ENCODE results near the gene MB.

Gene MB

DNA sequence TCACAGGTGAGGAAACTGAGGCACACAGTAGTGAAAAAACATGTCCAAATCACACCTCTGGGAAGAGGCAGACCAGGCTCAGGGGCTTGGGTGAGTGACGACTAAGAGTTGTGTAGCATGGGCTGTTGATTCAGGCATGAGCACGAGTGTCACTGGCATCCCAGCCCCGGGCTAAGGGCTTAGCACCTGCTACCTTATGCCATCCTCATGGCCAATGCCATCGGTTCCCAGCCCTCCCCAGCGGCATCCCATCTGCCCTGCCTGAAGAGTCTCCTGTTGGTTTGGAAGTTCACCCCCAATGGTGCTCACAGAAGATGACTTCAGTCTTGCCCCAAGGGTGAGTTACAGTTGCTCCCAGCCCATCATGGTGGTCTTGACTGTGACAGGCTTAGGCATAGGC is 22.4 kb downstream of the MB start:
- no peak overlapping the region for H3K18ac ChIP-seq (ENCODE audit: low read length)
- no peak overlapping the region for H2BK5ac ChIP-seq (ENCODE audit: low read length)
- no peak overlapping the region for H2BK120ac ChIP-seq (ENCODE audit: low read depth, low read length)
- H3K4me3 ChIP-seq (ENCODE audit: low read length) = no peak overlapping the region
- no peaks in the 10 kb centered on the region for H3K27me3 ChIP-seq (ENCODE audit: insufficient read depth, low read length, poor library complexity)
- H3K23ac ChIP-seq (ENCODE audit: low read length) = no peak overlapping the region
- no peaks in the 10 kb centered on the region for H3K36me3 ChIP-seq (ENCODE audit: control insufficient read depth, insufficient read depth, low read length)
- no CpG with 5 or more reads among the region's 5 CpGs for WGBS (ENCODE audit: extremely low coverage, insufficient coverage, low lambda C conversion rate)
- no peaks in the 10 kb centered on the region for H3K79me2 ChIP-seq (ENCODE audit: control insufficient read depth, insufficient read depth, low read length)
- no peak overlapping the region for H3K4me2 ChIP-seq (ENCODE audit: low read length)
- no peak overlapping the region for H3K4ac ChIP-seq (ENCODE audit: low read depth, low read length)
- DNase-seq = no peak
- no peak overlapping the region for H2AK5ac ChIP-seq (ENCODE audit: low read length)
- H3K27ac ChIP-seq (ENCODE audit: low read depth, low read length) = no peak overlapping the region
- H3K79me1 ChIP-seq (ENCODE audit: low read length) = no peaks in the 10 kb centered on the region
- no peaks in the 10 kb centered on the region for H3K4me1 ChIP-seq (ENCODE audit: control insufficient read depth, low read depth, low read length)
- H4K8ac ChIP-seq (ENCODE audit: low read depth, low read length) = no peak overlapping the region
- H4K5ac ChIP-seq (ENCODE audit: low read length) = no peak overlapping the region
- no peak overlapping the region for H2BK15ac ChIP-seq (replicated peaks; ENCODE audit: low read depth)
- no peak overlapping the region for H3K56ac ChIP-seq (ENCODE audit: low read length)
- H3K9ac ChIP-seq (ENCODE audit: low read length) = no peak overlapping the region

GRCh38 chr22:35593891-35594470 is 23.1 kb downstream of the MB start:
- H3K79me2 ChIP-seq (ENCODE audit: control insufficient read depth, insufficient read depth, low read length) = no peaks in the 10 kb centered on the region
- no peak for DNase-seq
- H3K4me2 ChIP-seq (ENCODE audit: low read length) = no peak overlapping the region
- H3K4ac ChIP-seq (ENCODE audit: low read depth, low read length) = no peak overlapping the region
- H3K9ac ChIP-seq (ENCODE audit: low read length) = no peak overlapping the region
- H4K8ac ChIP-seq (ENCODE audit: low read depth, low read length) = no peak overlapping the region
- H3K4me1 ChIP-seq (ENCODE audit: control insufficient read depth, low read depth, low read length) = peaks cover under 1% of the 10 kb centered on the region
- no peak overlapping the region for H3K4me3 ChIP-seq (ENCODE audit: low read length)
- H2AK5ac ChIP-seq (ENCODE audit: low read length) = no peak overlapping the region
- no peak overlapping the region for H2BK120ac ChIP-seq (ENCODE audit: low read depth, low read length)
- no peaks in the 10 kb centered on the region for H3K27me3 ChIP-seq (ENCODE audit: insufficient read depth, low read length, poor library complexity)
- H3K79me1 ChIP-seq (ENCODE audit: low read length) = no peaks in the 10 kb centered on the region
- H2BK15ac ChIP-seq (replicated peaks; ENCODE audit: low read depth) = no peak overlapping the region
- H2BK5ac ChIP-seq (ENCODE audit: low read length) = no peak overlapping the region
- H3K36me3 ChIP-seq (ENCODE audit: control insufficient read depth, insufficient read depth, low read length) = no peaks in the 10 kb centered on the region
- WGBS (ENCODE audit: extremely low coverage, insufficient coverage, low lambda C conversion rate) = no CpG with 5 or more reads among the region's 14 CpGs
- H3K56ac ChIP-seq (ENCODE audit: low read length) = no peak overlapping the region
- no peak overlapping the region for H3K23ac ChIP-seq (ENCODE audit: low read length)
- H3K18ac ChIP-seq (ENCODE audit: low read length) = no peak overlapping the region
- no peak overlapping the region for H4K5ac ChIP-seq (ENCODE audit: low read length)
- no peak overlapping the region for H3K27ac ChIP-seq (ENCODE audit: low read depth, low read length)

- Histone ChIP-seq H3K18ac (ENCODE audit: low read length) (no peak overlapping the region), H4K8ac (ENCODE audit: low read depth, low read length) (no peak overlapping the region), H3K36me3 (ENCODE audit: control insufficient read depth, insufficient read depth, low read length) (no peaks in the 10 kb centered on the region), H3K4me1 (ENCODE audit: control insufficient read depth, low read depth, low read length) (peaks cover 3% of the 10 kb centered on the region), H2BK120ac (ENCODE audit: low read depth, low read length) (no peak overlapping the region), H3K9ac (ENCODE audit: low read length) (no peak overlapping the region), H2AK5ac (ENCODE audit: low read length) (no peak overlapping the region), H3K27me3 (ENCODE audit: insufficient read depth, low read length, poor library complexity) (no peaks in the 10 kb centered on the region), H2BK15ac (replicated peaks; ENCODE audit: low read depth) (no peak overlapping the region), H3K79me1 (ENCODE audit: low read length) (no peaks in the 10 kb centered on the region), H3K23ac (ENCODE audit: low read length) (no peak overlapping the region), H3K4me2 (ENCODE audit: low read length) (no peak overlapping the region), H3K79me2 (ENCODE audit: control insufficient read depth, insufficient read depth, low read length) (no peaks in the 10 kb centered on the region), H2BK5ac (ENCODE audit: low read length) (no peak overlapping the region), H3K4ac (ENCODE audit: low read depth, low read length) (no peak overlapping the region), H4K5ac (ENCODE audit: low read length) (no peak overlapping the region), H3K4me3 (ENCODE audit: low read length) (no peak overlapping the region), H3K56ac (ENCODE audit: low read length) (no peak overlapping the region), H3K27ac (ENCODE audit: low read depth, low read length) (no peak overlapping the region)
- no peak for DNase-seq
- WGBS (ENCODE audit: extremely low coverage, insufficient coverage, low lambda C conversion rate) = no CpG with 5 or more reads among the region's 3 CpGs
These were observed 23.8 kb downstream of the MB start for GRCh38 chr22:35593071-35593890.

DNA sequence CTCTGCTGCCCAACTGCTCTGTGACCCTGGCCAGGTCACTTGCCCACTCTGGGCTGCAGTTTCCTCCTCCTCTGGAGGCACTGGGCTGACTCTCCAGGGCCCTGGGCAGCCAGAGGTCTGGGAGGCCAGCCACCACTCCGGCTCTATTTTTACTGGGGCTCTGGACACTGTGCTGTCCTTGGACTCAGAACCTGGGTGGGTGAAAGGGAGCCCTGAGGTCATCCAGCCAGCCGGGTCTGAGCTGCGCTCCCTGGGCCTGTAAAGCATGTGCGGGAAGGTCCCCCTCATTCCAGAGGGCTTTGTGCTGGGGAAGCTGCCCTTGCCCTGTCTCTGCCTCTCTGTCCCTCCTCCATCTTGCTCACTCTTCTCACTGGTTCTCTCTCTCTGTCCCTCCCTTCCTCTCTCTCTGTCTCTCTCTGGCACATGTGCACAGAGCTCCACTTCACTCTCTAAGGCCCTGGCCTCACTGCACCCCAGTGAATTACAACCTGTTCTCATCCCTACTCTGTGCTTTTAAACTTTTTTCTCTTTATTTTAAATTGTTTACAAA is 24.6 kb downstream of the MB start:
- Histone ChIP-seq H3K79me1 (ENCODE audit: low read length) (no peaks in the 10 kb centered on the region), H2BK120ac (ENCODE audit: low read depth, low read length) (no peak overlapping the region), H3K27ac (ENCODE audit: low read depth, low read length) (no peak overlapping the region), H3K9ac (ENCODE audit: low read length) (no peak overlapping the region), H3K4me1 (ENCODE audit: control insufficient read depth, low read depth, low read length) (peaks cover 3% of the 10 kb centered on the region), H3K4ac (ENCODE audit: low read depth, low read length) (peak overlapping the region; percentile 74), H2BK15ac (replicated peaks; ENCODE audit: low read depth) (no peak overlapping the region), H2BK5ac (ENCODE audit: low read length) (no peak overlapping the region), H3K18ac (ENCODE audit: low read length) (peak overlapping the region; percentile 5), H3K27me3 (ENCODE audit: insufficient read depth, low read length, poor library complexity) (no peaks in the 10 kb centered on the region), H3K79me2 (ENCODE audit: control insufficient read depth, insufficient read depth, low read length) (no peaks in the 10 kb centered on the region), H4K8ac (ENCODE audit: low read depth, low read length) (no peak overlapping the region), H3K4me3 (ENCODE audit: low read length) (no peak overlapping the region), H3K56ac (ENCODE audit: low read length) (peak overlapping the region; percentile 44), H4K5ac (ENCODE audit: low read length) (no peak overlapping the region), H2AK5ac (ENCODE audit: low read length) (no peak overlapping the region), H3K4me2 (ENCODE audit: low read length) (no peak overlapping the region), H3K23ac (ENCODE audit: low read length) (no peak overlapping the region), H3K36me3 (ENCODE audit: control insufficient read depth, insufficient read depth, low read length) (no peaks in the 10 kb centered on the region)
- DNase-seq = no peak
- no CpG with 5 or more reads among the region's 4 CpGs for WGBS (ENCODE audit: extremely low coverage, insufficient coverage, low lambda C conversion rate)

DNA sequence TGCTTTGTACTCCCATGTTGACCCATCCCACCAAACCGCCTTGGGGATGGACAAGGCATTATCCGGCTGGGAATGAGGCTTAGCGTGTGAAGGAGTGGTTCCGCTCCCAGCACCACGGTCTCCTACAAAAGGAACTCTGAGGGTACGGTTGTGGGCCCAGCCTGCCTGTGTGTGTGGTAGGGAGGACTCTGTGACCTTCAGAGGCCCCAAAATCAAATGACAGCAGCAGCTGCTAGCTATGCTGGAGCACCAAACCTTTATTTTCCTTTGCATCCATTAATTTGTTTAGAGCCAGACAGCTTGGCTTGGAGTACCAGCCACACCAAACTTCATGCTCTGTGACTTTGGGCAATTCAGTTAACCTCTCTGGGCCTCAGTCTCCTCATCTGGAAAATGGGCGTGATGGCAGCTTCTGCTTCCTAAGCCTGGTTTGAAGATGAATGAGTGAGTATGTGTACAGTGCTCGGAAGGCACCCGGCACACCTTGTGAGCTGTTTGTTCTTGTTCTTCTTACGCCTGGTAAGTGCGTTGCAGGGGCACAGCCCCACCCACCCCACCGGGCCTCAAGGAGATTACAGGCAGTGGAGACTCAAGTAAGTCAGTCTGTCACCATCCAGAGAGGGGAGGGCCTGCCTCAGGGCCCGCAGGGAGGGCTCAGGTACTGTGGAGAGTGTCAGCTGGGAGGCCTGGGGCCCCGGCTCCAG is 25.3 kb downstream of the MB start:
- no peak overlapping the region for H3K9ac ChIP-seq (ENCODE audit: low read length)
- peak overlapping the region; percentile 74 for H3K4ac ChIP-seq (ENCODE audit: low read depth, low read length)
- H4K5ac ChIP-seq (ENCODE audit: low read length) = no peak overlapping the region
- H4K8ac ChIP-seq (ENCODE audit: low read depth, low read length) = no peak overlapping the region
- no peak overlapping the region for H2BK120ac ChIP-seq (ENCODE audit: low read depth, low read length)
- WGBS (ENCODE audit: extremely low coverage, insufficient coverage, low lambda C conversion rate) = no CpG with 5 or more reads among the region's 14 CpGs
- no peaks in the 10 kb centered on the region for H3K36me3 ChIP-seq (ENCODE audit: control insufficient read depth, insufficient read depth, low read length)
- no peak overlapping the region for H2AK5ac ChIP-seq (ENCODE audit: low read length)
- H3K4me3 ChIP-seq (ENCODE audit: low read length) = no peak overlapping the region
- no peak overlapping the region for H3K23ac ChIP-seq (ENCODE audit: low read length)
- H2BK15ac ChIP-seq (replicated peaks; ENCODE audit: low read depth) = no peak overlapping the region
- DNase-seq = no peak
- no peak overlapping the region for H3K4me2 ChIP-seq (ENCODE audit: low read length)
- peaks cover 3% of the 10 kb centered on the region for H3K4me1 ChIP-seq (ENCODE audit: control insufficient read depth, low read depth, low read length)
- peak overlapping the region; percentile 5 for H3K18ac ChIP-seq (ENCODE audit: low read length)
- peak overlapping the region; percentile 17 for H3K56ac ChIP-seq (ENCODE audit: low read length)
- H3K27ac ChIP-seq (ENCODE audit: low read depth, low read length) = no peak overlapping the region
- H2BK5ac ChIP-seq (ENCODE audit: low read length) = no peak overlapping the region
- no peaks in the 10 kb centered on the region for H3K79me2 ChIP-seq (ENCODE audit: control insufficient read depth, insufficient read depth, low read length)
- no peaks in the 10 kb centered on the region for H3K79me1 ChIP-seq (ENCODE audit: low read length)
- H3K27me3 ChIP-seq (ENCODE audit: insufficient read depth, low read length, poor library complexity) = no peaks in the 10 kb centered on the region
